NB4 (cell line): ENCODE measurements around the gene FIS1.

Experiments
- DNase-seq: peaks from one replicate; pipeline ENCODE4 v3.0.0; 2010; ENCODE audit warnings: low read depth
- H3K4me3 ChIP-seq: one replicate; pipeline ENCODE4 v1.5.1; 2011; ENCODE audit warnings: mild to moderate bottlenecking, low read depth, low read length, moderate library complexity
- MYC ChIP-seq: IDR thresholded peaks from 2 replicates; pipeline ENCODE4 v1.6.1; 2011; ENCODE audit warnings: low read depth, low read length
- POLR2A ChIP-seq: IDR thresholded peaks from 2 replicates; pipeline ENCODE4 v1.6.1; 2011; ENCODE audit warnings: mild to moderate bottlenecking; ENCODE audit not compliant: insufficient read length; ENCODE audit errors: extremely low read depth
- TF ChIP-seq, protein P1 (sequence below): IDR thresholded peaks from 2 replicates; pipeline ENCODE4 v1.6.1; 2011; ENCODE audit warnings: low read depth, low read length
- TF ChIP-seq, protein P2 (sequence below): IDR thresholded peaks from one replicate; pipeline ENCODE4 v1.5.1; 2012; ENCODE audit warnings: low read depth, low read length

FIS1 gene

DNA sequence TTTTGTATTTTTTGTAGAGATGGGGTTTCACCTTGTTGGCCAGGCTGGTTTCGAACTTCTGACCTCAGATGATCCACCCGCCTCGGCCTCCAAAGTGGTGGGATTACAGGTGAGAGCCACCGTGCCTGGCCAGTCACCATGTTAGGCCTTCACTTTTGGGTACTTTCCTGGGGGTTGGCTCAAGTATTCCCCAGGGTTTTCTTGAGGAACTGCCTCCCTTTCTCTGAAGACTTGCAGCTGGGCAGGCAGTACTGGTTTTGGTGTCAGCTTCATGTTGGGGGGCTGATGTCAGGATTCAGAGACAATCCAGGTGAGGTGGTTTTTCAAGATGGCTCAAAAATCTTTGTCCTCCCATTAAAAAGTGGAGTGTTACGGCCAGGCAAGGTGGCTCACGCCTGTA lies 19.2 kb downstream of the FIS1 start:
- no peak for DNase-seq
- no peak overlapping the region for H3K4me3 ChIP-seq
- TF ChIP-seq, protein P1, sequence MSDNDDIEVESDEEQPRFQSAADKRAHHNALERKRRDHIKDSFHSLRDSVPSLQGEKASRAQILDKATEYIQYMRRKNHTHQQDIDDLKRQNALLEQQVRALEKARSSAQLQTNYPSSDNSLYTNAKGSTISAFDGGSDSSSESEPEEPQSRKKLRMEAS = no peak
- TF ChIP-seq MYC = no peak
- TF ChIP-seq, protein P2, sequence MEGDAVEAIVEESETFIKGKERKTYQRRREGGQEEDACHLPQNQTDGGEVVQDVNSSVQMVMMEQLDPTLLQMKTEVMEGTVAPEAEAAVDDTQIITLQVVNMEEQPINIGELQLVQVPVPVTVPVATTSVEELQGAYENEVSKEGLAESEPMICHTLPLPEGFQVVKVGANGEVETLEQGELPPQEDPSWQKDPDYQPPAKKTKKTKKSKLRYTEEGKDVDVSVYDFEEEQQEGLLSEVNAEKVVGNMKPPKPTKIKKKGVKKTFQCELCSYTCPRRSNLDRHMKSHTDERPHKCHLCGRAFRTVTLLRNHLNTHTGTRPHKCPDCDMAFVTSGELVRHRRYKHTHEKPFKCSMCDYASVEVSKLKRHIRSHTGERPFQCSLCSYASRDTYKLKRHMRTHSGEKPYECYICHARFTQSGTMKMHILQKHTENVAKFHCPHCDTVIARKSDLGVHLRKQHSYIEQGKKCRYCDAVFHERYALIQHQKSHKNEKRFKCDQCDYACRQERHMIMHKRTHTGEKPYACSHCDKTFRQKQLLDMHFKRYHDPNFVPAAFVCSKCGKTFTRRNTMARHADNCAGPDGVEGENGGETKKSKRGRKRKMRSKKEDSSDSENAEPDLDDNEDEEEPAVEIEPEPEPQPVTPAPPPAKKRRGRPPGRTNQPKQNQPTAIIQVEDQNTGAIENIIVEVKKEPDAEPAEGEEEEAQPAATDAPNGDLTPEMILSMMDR = no peak
- TF ChIP-seq POLR2A = no peak

DNA sequence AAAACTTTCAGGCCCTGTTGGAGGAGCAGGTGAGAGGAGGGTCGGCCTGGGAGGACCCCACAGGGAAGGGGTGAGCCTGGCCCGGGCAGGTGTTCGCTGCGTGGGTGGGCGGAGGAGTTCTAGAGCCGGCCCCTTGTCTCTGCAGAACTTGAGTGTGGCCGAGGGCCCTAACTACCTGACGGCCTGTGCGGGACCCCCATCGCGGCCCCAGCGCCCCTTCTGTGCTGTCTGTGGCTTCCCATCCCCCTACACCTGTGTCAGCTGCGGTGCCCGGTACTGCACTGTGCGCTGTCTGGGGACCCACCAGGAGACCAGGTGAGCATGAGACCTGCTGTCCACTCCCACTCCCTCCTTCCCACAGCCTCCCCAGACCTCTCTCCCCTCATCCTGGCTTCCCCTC lies 21.4 kb downstream of the FIS1 start:
- TF ChIP-seq, protein P2 = no peak
- TF ChIP-seq, protein P1 = no peak
- TF ChIP-seq POLR2A (no peak), MYC (no peak)
- H3K4me3 ChIP-seq = no peak overlapping the region
- no peak for DNase-seq

DNA sequence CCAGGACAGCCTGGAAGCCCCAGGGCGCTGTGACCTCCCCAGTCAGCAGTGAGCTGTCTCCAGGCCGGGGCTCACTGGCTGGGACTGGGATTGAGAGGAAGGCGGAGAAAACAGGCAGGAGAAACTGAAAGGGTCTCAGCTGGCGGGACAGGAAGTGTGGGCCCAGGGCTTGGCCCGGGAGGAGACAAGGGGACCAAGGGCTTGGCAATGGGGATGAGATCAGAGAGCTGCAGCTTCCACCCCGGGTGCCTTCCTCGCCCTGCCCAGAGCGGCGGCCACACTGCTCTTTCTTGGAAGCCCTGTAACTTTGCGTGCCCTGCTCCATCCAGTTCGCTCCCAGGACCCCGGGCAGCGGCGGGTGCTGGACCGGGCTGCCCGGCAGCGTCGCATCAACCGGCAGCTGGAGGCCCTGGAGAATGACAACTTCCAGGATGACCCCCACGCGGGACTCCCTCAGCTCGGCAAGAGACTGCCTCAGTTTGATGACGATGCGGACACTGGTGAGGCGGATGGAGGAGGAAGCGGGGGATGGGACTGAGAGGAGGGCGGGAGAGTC lies 22.5 kb downstream of the FIS1 start:
- H3K4me3 ChIP-seq = no peak overlapping the region
- no peak for DNase-seq
- TF ChIP-seq, protein P1 = no peak
- TF ChIP-seq POLR2A (no peak), MYC (no peak)
- TF ChIP-seq, protein P2 = no peak

DNA sequence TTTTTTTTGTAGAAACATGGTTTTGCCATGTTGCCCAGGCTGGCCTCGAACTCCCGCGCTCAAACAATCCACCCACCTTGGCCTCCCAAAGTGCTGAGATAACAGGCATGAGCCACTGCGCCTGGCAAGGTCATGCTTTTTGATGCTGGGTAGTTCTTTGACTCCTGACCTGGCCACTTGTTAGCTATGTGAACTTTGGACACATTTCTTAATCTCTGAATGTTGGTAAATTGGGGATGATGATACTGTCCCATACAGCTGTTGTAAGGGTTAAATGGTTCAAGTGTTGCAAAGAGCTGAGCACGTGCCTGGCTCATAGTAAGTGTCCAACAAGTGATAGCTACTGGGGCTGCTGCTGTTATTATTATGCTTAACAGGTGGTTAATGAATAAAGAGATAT lies 24.6 kb downstream of the FIS1 start:
- TF ChIP-seq POLR2A (no peak), MYC (no peak)
- TF ChIP-seq, protein P1 = no peak
- TF ChIP-seq, protein P2 = no peak
- DNase-seq = no peak
- no peak overlapping the region for H3K4me3 ChIP-seq

DNA sequence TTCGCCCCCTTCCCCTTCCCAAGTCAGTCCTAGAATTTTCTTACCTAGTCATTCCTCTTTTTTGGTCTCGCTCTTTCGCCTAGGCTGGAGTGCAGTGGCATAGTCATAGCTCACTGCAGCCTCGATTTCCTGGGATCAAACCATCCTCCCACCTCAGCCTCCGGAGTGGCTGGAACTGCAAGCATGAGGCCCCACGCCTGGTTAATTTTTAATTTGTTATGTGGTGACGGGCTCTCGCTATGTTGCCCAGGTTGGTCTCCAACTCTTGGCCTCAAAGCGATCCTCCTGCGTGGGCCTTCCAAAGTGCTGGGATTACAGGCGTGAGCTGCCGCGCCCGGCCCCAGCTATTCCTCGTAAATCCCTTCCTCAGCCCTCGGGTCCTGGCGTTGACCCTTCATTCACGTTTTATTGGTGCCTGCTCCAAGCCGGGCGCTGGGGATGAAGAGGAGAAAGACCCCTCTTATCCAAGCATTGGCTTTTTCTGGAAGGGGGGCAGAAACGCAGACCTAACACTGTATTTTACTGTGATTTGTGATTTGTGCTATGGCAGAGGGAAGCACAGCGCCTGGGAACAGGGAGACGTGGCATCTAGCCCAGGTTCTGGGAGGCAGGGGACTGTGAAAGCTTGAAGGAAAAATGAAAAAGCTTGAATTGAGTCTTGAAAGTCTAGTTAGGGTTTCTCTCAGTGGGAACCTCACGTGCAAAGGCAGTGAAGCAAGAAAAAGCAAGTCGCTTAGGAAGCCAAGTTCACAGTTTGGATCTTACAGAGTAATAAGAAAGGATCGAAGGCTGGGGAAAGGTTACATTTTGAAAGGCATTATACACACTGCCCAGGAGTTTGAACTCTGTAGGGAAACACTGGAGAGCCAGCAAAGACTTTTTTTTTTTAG lies 26.4 kb downstream of the FIS1 start:
- TF ChIP-seq POLR2A (no peak), MYC (no peak)
- TF ChIP-seq, protein P2 = no peak
- TF ChIP-seq, protein P1 = no peak
- peak overlapping the region; percentile 98 for H3K4me3 ChIP-seq
- no peak for DNase-seq
